Germinal center (tissue), 1 donor: ENCODE measurements around the gene GABRP.
"Not testable (repeated sequence)": the region's sequence is repeated elsewhere in the genome, so short reads cannot be mapped to it uniquely, and the experiment has no call there.

ENCODE experiments used
- DNase-seq: peaks from one replicate; pipeline ENCODE4 v3.0.0; 2012; ENCODE audit warnings: mixed read lengths, low spot score

GABRP gene

GRCh38 chr5:170792878-170793277, 9.4 kb downstream of the GABRP start:
- no peak for DNase-seq

- DNase-seq, result no peak
Measured at GRCh38 chr5:170795154-170795553, 11.6 kb downstream of the GABRP start.

GRCh38 chr5:170805666-170806065, 22.1 kb downstream of the GABRP start:
- DNase-seq, result no peak

GRCh38 chr5:170809551-170809950, 26.0 kb downstream of the GABRP start:
- peak; percentile 5 for DNase-seq

GRCh38 chr5:170811719-170812118, 28.2 kb downstream of the GABRP start:
- DNase-seq, result no peak

GRCh38 chr5:170813231-170813630, 29.7 kb downstream of the GABRP start:
- no peak for DNase-seq

- DNase-seq, result no peak
Measured at GRCh38 chr5:170817195-170817594, 33.7 kb downstream of the GABRP start.

GRCh38 chr5:170818232-170818631, 34.7 kb downstream of the GABRP start:
- DNase-seq, result no peak

GRCh38 chr5:170819824-170820223, 36.3 kb downstream of the GABRP start:
- no peak for DNase-seq

- DNase-seq, result no peak
Measured at GRCh38 chr5:170821257-170821800, 37.8 kb downstream of the GABRP start.

GRCh38 chr5:170826117-170826516, 42.6 kb downstream of the GABRP start:
- no peak for DNase-seq

- DNase-seq, result no peak
Measured at GRCh38 chr5:170832241-170832640, 48.7 kb downstream of the GABRP start.

- not testable (repeated sequence) for DNase-seq
Measured at GRCh38 chr5:170833981-170834380, 50.5 kb downstream of the GABRP start.

GRCh38 chr5:170836226-170836625, 52.7 kb downstream of the GABRP start:
- DNase-seq, result no peak

GRCh38 chr5:170843870-170844269, 60.3 kb downstream of the GABRP start:
- DNase-seq, result no peak

- DNase-seq, result no peak
Measured at GRCh38 chr5:170844651-170845050, 61.1 kb downstream of the GABRP start.

- no peak for DNase-seq
Measured at GRCh38 chr5:170846416-170846815, 62.9 kb downstream of the GABRP start.

GRCh38 chr5:170846846-170847245, 63.3 kb downstream of the GABRP start:
- no peak for DNase-seq

GRCh38 chr5:170848033-170848432, 64.5 kb downstream of the GABRP start:
- DNase-seq, result no peak

- DNase-seq, result no peak
Measured at GRCh38 chr5:170849374-170849773, 65.8 kb downstream of the GABRP start.

GRCh38 chr5:170854566-170854965, 71.0 kb downstream of the GABRP start:
- no peak for DNase-seq

GRCh38 chr5:170857066-170857465, 73.5 kb downstream of the GABRP start:
- no peak for DNase-seq

GRCh38 chr5:170860415-170860814, 76.9 kb downstream of the GABRP start:
- no peak for DNase-seq

- no peak for DNase-seq
Measured at GRCh38 chr5:170860818-170861666, 77.5 kb downstream of the GABRP start.
